ENCODE data around the gene EMP2. TPM values are rescaled to one million over a fixed set of nuclear protein-coding genes. Genes with fewer than 3 reads are reported as not detected.

EMP2 gene
- total RNA-seq, 6 experiments from 2014 or later, result 38.5 to 95.6 (median 58.4) TPM

GRCh38 chr16:10520869-10521578 is 59.4 kb downstream of the EMP2 start:
- 30% methylated on average over 7 of the region's 7 CpGs for WGBS (ENCODE audit: insufficient coverage, low coverage, low lambda C conversion rate, missing lambda C conversion rate)
- ATAC-seq (peak in 3 of 4 donors; percentile 31 to 76 (median 54)), DNase-seq (peak in 2 of 3 donors; percentile 30 to 65)
- Histone ChIP-seq H3K9me3 (no peaks in the 10 kb centered on the region), H3K4me1 (peaks cover 0 to 25% (median 12%) of the 10 kb centered on the region in 4 donors), H3K36me3 (no peaks in the 10 kb centered on the region), H3K27me3 (no peaks in the 10 kb centered on the region), H3K4me3 (no peak overlapping the region), H3K27ac (peak overlapping the region in 2 of 3 donors; percentile 79 to 96)
- intact Hi-C loops (cut with DNase I), result no loop called here
- TF ChIP-seq CTCF (IDR thresholded peaks at IDR 0.05) (no peak), POLR2A (IDR thresholded peaks at IDR 0.05) (no peak)

- DNase-seq (peak; percentile 40 to 93 (median 79)), ATAC-seq (peak; percentile 81 to 91 (median 87))
- H3K36me3 ChIP-seq, result no peaks in the 10 kb centered on the region
- peaks cover 0 to 32% (median 14%) of the 10 kb centered on the region in 4 donors for H3K4me1 ChIP-seq
- 22% methylated on average over 9 of the region's 10 CpGs for WGBS (ENCODE audit: insufficient coverage, low coverage, low lambda C conversion rate, missing lambda C conversion rate)
- no peaks in the 10 kb centered on the region for H3K27me3 ChIP-seq
- no peak for TF ChIP-seq POLR2A (IDR thresholded peaks at IDR 0.05)
- TF ChIP-seq CTCF (IDR thresholded peaks at IDR 0.05), result peak in 1 of 4 donors; percentile 15
- intact Hi-C loops (cut with DNase I), result no loop called here
- H3K27ac ChIP-seq, result peak overlapping the region; percentile 63 to 96 (median 79)
- H3K4me3 ChIP-seq, result peak overlapping the region in 1 of 3 donors; percentile 19
- no peaks in the 10 kb centered on the region for H3K9me3 ChIP-seq
These were observed 60.2 kb downstream of the EMP2 start for GRCh38 chr16:10519929-10520868.

- ATAC-seq (no peak), DNase-seq (no peak)
- WGBS (ENCODE audit: insufficient coverage, low coverage, low lambda C conversion rate, missing lambda C conversion rate), result 71% methylated on average over 1 of the region's 1 CpG
- no peak for TF ChIP-seq CTCF (IDR thresholded peaks at IDR 0.05)
- TF ChIP-seq POLR2A (IDR thresholded peaks at IDR 0.05), result no peak
- Histone ChIP-seq H3K36me3 (no peaks in the 10 kb centered on the region), H3K27me3 (no peaks in the 10 kb centered on the region), H3K9me3 (no peaks in the 10 kb centered on the region), H3K27ac (peak overlapping the region in 1 of 3 donors; percentile 41), H3K4me1 (peaks cover 0 to 37% (median 17%) of the 10 kb centered on the region in 4 donors), H3K4me3 (no peak overlapping the region)
- intact Hi-C loops (cut with DNase I), result no loop called here
These were observed 61.1 kb downstream of the EMP2 start for GRCh38 chr16:10519297-10519696.

- WGBS (ENCODE audit: insufficient coverage, low coverage, low lambda C conversion rate, missing lambda C conversion rate), result 89% methylated on average over 4 of the region's 7 CpGs
These were observed 61.8 kb downstream of the EMP2 start for GRCh38 chr16:10518479-10519041.

More at GRCh38 chr16:10518479-10519041, 61.8 kb downstream of the EMP2 start:
- Histone ChIP-seq H3K4me3 (no peak overlapping the region), H3K9me3 (no peaks in the 10 kb centered on the region), H3K4me1 (peaks cover 0 to 44% (median 20%) of the 10 kb centered on the region in 4 donors), H3K27me3 (no peaks in the 10 kb centered on the region), H3K36me3 (no peaks in the 10 kb centered on the region), H3K27ac (peak overlapping the region in 2 of 3 donors; percentile 41 to 69)
- TF ChIP-seq POLR2A (IDR thresholded peaks at IDR 0.05), result no peak
- TF ChIP-seq CTCF (IDR thresholded peaks at IDR 0.05), result no peak
- intact Hi-C loops (cut with DNase I), result no loop called here
- ATAC-seq, result no peak
- no peak for DNase-seq
